LNCAP (cell line): ENCODE measurements around the gene NHSL1.

Experiments
- CTCF ChIP-seq: fragments of 450-650 bp; IDR thresholded peaks from 2 replicates; pipeline ENCODE4 v1.5.1; 2017; ENCODE audit warnings: mild to moderate bottlenecking

The NHSL1 gene

DNA sequence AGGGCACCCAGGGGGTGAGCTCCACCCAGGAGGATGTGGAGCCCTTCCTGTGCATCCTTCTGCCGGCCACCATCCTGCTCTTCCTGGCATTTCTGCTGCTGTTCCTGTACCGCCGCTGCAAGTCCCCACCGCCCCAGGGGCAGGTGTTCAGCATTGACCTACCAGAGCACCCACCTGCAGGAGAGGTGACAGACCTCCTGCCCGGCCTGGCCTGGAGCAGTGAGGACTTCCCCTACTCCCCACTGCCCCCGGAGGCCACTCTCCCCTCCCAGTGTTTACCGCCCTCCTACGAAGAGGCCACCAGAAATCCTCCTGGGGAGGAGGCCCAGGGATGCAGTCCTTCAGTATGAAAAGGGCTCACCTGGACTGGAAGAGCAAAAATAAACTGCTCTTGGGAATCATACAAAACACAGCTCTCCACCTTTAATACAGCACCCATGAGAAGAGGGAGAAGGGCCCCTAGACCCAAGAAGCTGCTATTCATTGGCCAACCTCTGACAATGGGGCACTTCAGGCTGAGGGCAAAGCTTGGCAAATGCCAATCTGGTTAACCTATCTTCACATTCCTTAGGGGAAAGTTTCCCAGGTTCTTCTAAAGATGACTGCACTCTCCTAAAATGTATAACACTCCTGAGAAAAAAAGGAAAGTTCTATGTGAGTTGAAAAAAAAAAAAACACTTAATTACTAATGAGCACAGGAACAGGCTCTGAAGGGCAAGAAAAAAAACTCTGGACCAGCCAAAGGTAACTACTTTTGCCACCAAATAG is 116.6 kb downstream of the NHSL1 start:
- TF ChIP-seq CTCF, result no peak

GRCh38 chr6:138378463-138378862 is 120.8 kb downstream of the NHSL1 start:
- TF ChIP-seq CTCF, result no peak

DNA sequence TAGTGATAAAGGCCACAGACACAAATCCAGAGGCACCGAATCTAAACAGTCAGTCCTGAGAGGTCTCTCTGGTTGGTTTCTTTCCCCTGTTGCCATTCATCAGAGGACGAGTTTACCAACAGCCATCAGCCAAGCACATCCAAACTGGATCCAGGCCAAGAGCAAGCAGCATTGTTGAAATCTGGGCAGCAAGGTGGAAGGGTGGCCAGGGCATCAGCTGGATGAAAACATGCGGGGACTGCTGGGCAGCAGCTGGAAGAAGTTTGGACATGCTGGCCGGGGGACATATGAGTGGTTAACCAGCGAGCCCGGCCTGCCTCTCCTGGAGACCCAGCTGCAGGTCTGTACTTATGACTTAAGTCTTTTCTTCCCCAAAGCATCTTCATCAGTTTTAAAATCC is 121.5 kb downstream of the NHSL1 start, which contains the start of gene SMIM28:
Gene SMIM28, plus strand, starts transcription at position 62 of the 400 bp plus-strand sequence. Its CDS starts 168 bp downstream, at position 230.
- no peak for TF ChIP-seq CTCF

- no peak for TF ChIP-seq CTCF
These were observed 122.3 kb downstream of the NHSL1 start for GRCh38 chr6:138377042-138377441.

DNA sequence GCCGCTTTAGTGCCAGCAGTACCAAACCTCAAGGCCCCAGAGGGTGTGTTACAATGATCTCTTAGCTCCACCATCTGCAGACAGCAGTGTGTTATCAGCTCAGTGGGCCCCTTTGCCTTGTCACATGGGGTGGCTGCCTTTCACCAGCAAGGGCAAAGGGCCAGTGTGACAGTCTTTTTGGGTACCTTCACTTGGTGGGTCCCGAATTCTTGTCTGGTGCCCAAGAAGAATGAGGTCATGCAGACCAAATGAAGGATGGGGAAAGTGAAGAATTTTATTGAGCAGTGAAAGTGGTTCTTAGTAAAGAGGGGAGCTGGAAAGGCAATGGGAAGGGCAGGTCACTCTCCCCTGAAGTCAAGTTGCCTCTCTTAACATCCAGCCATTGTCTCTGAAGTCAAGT is 124.5 kb downstream of the NHSL1 start:
- no peak for TF ChIP-seq CTCF

DNA sequence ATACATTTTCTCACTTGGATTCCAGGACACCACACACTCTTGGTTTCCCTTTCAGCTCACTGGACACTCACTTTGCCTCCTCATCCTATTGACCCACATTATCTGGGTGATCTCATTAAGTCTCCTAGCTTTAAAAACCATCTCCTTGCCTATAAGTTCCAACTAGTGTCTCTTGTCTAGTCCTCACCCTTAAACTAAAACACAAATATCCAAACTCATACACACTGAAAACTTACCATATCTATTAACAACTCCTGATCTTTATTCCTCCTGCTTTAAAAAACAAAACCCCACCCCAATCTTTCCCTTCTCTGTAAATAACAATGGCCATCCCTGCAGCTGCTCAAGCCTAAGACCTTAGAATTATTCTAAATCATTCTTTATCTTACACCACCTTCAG is 125.1 kb downstream of the NHSL1 start:
- no peak for TF ChIP-seq CTCF

- 0 out of 2 replicates have a peak, but pooled peaks have one; percentile 9 for TF ChIP-seq CTCF
These were observed 126.4 kb downstream of the NHSL1 start for GRCh38 chr6:138372711-138373463.
